Measurements from ENCODE around the gene FRMD4A.

FRMD4A gene

GRCh38 chr10:14345262-14345661, 14.5 kb upstream of the FRMD4A start:
- in situ Hi-C loops (cut with MboI; ENCODE audit: low sequenced_read_pairs) = no loop called here

GRCh38 chr10:14340051-14340744, 9.5 kb upstream of the FRMD4A start:
- in situ Hi-C loops (cut with MboI; ENCODE audit: low sequenced_read_pairs) = no loop called here

GRCh38 chr10:14336736-14337135, 6.0 kb upstream of the FRMD4A start:
- in situ Hi-C loops (cut with MboI; ENCODE audit: low sequenced_read_pairs) = no loop called here

- in situ Hi-C loops (cut with MboI; ENCODE audit: low sequenced_read_pairs) = no loop called here
These were observed 4.0 kb upstream of the FRMD4A start for GRCh38 chr10:14334771-14335170.

- in situ Hi-C loops (cut with MboI; ENCODE audit: low sequenced_read_pairs) = no loop called here
These were observed 2.9 kb upstream of the FRMD4A start for GRCh38 chr10:14333606-14334005.

GRCh38 chr10:14332903-14333302, 2.2 kb upstream of the FRMD4A start:
- in situ Hi-C loops (cut with MboI; ENCODE audit: low sequenced_read_pairs) = no loop called here

GRCh38 chr10:14329746-14330173, 964 bp downstream of the FRMD4A start:
- in situ Hi-C loops (cut with MboI; ENCODE audit: low sequenced_read_pairs) = no loop called here

- in situ Hi-C loops (cut with MboI; ENCODE audit: low sequenced_read_pairs) = no loop called here
These were observed 1.6 kb downstream of the FRMD4A start for GRCh38 chr10:14328881-14329672.

GRCh38 chr10:14327527-14327926, 3.2 kb downstream of the FRMD4A start:
- in situ Hi-C loops (cut with MboI; ENCODE audit: low sequenced_read_pairs) = no loop called here

GRCh38 chr10:14326581-14326980, 4.1 kb downstream of the FRMD4A start:
- in situ Hi-C loops (cut with MboI; ENCODE audit: low sequenced_read_pairs) = no loop called here

GRCh38 chr10:14325325-14325955, 5.3 kb downstream of the FRMD4A start:
- in situ Hi-C loops (cut with MboI; ENCODE audit: low sequenced_read_pairs) = no loop called here

GRCh38 chr10:14322526-14323188, 8.1 kb downstream of the FRMD4A start:
- in situ Hi-C loops (cut with MboI; ENCODE audit: low sequenced_read_pairs) = no loop called here

- in situ Hi-C loops (cut with MboI; ENCODE audit: low sequenced_read_pairs) = no loop called here
These were observed 12.7 kb downstream of the FRMD4A start for GRCh38 chr10:14318007-14318406.

GRCh38 chr10:14312014-14312413, 18.7 kb downstream of the FRMD4A start:
- in situ Hi-C loops (cut with MboI; ENCODE audit: low sequenced_read_pairs) = no loop called here

GRCh38 chr10:14311206-14311957, 19.3 kb downstream of the FRMD4A start:
- in situ Hi-C loops (cut with MboI; ENCODE audit: low sequenced_read_pairs) = no loop called here

- in situ Hi-C loops (cut with MboI; ENCODE audit: low sequenced_read_pairs) = no loop called here
These were observed 21.1 kb downstream of the FRMD4A start for GRCh38 chr10:14309593-14309992.

- in situ Hi-C loops (cut with MboI; ENCODE audit: low sequenced_read_pairs) = no loop called here
These were observed 24.5 kb downstream of the FRMD4A start for GRCh38 chr10:14306190-14306589.

- in situ Hi-C loops (cut with MboI; ENCODE audit: low sequenced_read_pairs) = no loop called here
These were observed 26.7 kb downstream of the FRMD4A start for GRCh38 chr10:14304046-14304445.

GRCh38 chr10:14302035-14302434, 28.7 kb downstream of the FRMD4A start:
- in situ Hi-C loops (cut with MboI; ENCODE audit: low sequenced_read_pairs) = no loop called here

GRCh38 chr10:14299556-14299955, 31.2 kb downstream of the FRMD4A start:
- in situ Hi-C loops (cut with MboI; ENCODE audit: low sequenced_read_pairs) = no loop called here

Data from HL-60/S4 treated with retinoic acid at 250 ng/mL for 4 days and 3 days (cell line).